GM12878 (cell line): Measurements from ENCODE around the gene LRIG2. TPM values are rescaled to one million over a fixed set of nuclear protein-coding genes. Genes with fewer than 3 reads are reported as not detected.

ENCODE experiments used
- ATF3 ChIP-seq: IDR thresholded peaks from 2 replicates; pipeline ENCODE4 v1.6.1; 2011; ENCODE audit warnings: low read depth, mild to moderate bottlenecking, low read length, moderate library complexity, borderline replicate concordance; ENCODE audit errors: extremely low read depth
- GATAD2B ChIP-seq: fragments of 450-650 bp; conservative IDR thresholded peaks from 2 replicates; pipeline ENCODE4 v1.6.1; 2017; ENCODE audit warnings: low read depth, mild to moderate bottlenecking, moderate library complexity
- IKZF1 ChIP-seq: fragments of 450-650 bp; conservative IDR thresholded peaks from 2 replicates; pipeline ENCODE4 v1.6.1; 2017; ENCODE audit warnings: antibody characterized with exemption, mild to moderate bottlenecking
- MXI1 ChIP-seq: fragments of 150-350 bp; IDR thresholded peaks from 2 replicates; pipeline ENCODE4 v1.6.1; 2011; ENCODE audit warnings: low read depth, mild to moderate bottlenecking, inconsistent platforms, low read length, improper control_type of control experiment
- NKRF ChIP-seq: fragments of 450-650 bp; conservative IDR thresholded peaks from 2 replicates; pipeline ENCODE4 v1.6.1; 2017; ENCODE audit warnings: mild to moderate bottlenecking, moderate library complexity
- REST ChIP-seq: IDR thresholded peaks from 2 replicates; pipeline ENCODE4 v1.6.1; 2012; ENCODE audit warnings: mild to moderate bottlenecking, low read depth, low read length
- SKIL ChIP-seq: fragments of 450-650 bp; IDR thresholded peaks from 2 replicates; pipeline ENCODE4 v1.6.1; 2017; ENCODE audit warnings: mild to moderate bottlenecking, low read depth, inconsistent platforms; ENCODE audit not compliant: poor library complexity, severe bottlenecking
- SMARCA5 ChIP-seq: fragments of 450-650 bp; IDR thresholded peaks from 2 replicates; pipeline ENCODE4 v1.6.1; 2017; ENCODE audit warnings: mild to moderate bottlenecking
- TCF3 ChIP-seq: IDR thresholded peaks from 2 replicates; pipeline ENCODE4 v1.6.1; 2012; ENCODE audit warnings: low read depth, mild to moderate bottlenecking, low read length, borderline replicate concordance; ENCODE audit not compliant: insufficient read depth
- WRNIP1 ChIP-seq: IDR thresholded peaks from 2 replicates; pipeline ENCODE4 v1.6.1; 2011; ENCODE audit warnings: low read depth, low read length, improper control_type of control experiment, borderline replicate concordance
- ZNF687 ChIP-seq: fragments of 450-650 bp; IDR thresholded peaks from 2 replicates; pipeline ENCODE4 v1.6.1; 2017; ENCODE audit warnings: mild to moderate bottlenecking, moderate library complexity
- polyA plus RNA-seq, 11 experiments: library from polyadenylated mRNA; depleted of rRNA in 4 of 11; unstranded in 6 of 11; stranded (reverse) in 5 of 11; fragments of >200 nt; fragmentation: Nextera tagmentation in 4 of 11; fragmentation: Illumina TruSeq in 1 of 11; extraction: Ambion mirVana in 4 of 11; extraction: Trizol in 1 of 11; gene quantifications; 1 replicate in 1 of 11; 2 replicates in 10 of 11; pipeline versions ENCODE4 v1.2.1 to v1.2.3, GENCODE V29; 2011 to 2016; ENCODE audit warnings: inconsistent platforms in 2 of 11, missing spikeins in 2 of 11, low read depth in 1 of 11
- total RNA-seq, 4 experiments: library from RNA; depleted of rRNA in 3 of 4; stranded (reverse); fragments of >200 nt in 3 of 4; fragmentation: Illumina TruSeq in 1 of 4; extraction: Trizol in 1 of 4; gene quantifications; 2 replicates each; pipeline versions ENCODE4 v1.2.1 to v1.2.3, GENCODE V29; 2013 to 2021

LRIG2 gene
- total and polyA plus RNA-seq, 10 of the 15 experiments (the other 5 are each of a cell fraction or from before 2014, with no cell fraction given) = 0.77 to 11.8 (median 5.1) TPM

- TF ChIP-seq ZNF687 = peak; percentile 46; the same call in 1 of the 2 replicates
- TF ChIP-seq TCF3 = 0 out of 2 replicates have a peak, but pooled peaks have one; percentile 23
- peak; percentile 78; the same call in 1 of the 2 replicates for TF ChIP-seq MXI1
- TF ChIP-seq WRNIP1 = 0 out of 2 replicates have a peak, but pooled peaks have one; percentile 69
- TF ChIP-seq REST = no peak
- no peak for TF ChIP-seq GATAD2B
- no peak for TF ChIP-seq ATF3
- TF ChIP-seq NKRF = peak; percentile 67
- TF ChIP-seq SKIL = peak; percentile 79
- peak; percentile 70 for TF ChIP-seq IKZF1
- TF ChIP-seq SMARCA5 = peak; percentile 80
Observed at GRCh38 chr1:113072757-113073478, at the start of gene LRIG2 (continued).
